Neuronal stem cell (in vitro differentiated cells): ENCODE measurements around the gene FGFR2.

Source experiments
- DNase-seq: peaks from one replicate; pipeline ENCODE4 v3.0.0-alpha.2; 2013; ENCODE audit warnings: low spot score
- H2AFZ ChIP-seq: one replicate; pipeline ENCODE4 v1.6.1; 2013; ENCODE audit warnings: mild to moderate bottlenecking, low read length, inconsistent platforms
- H2AK5ac ChIP-seq: 2 replicates; pipeline ENCODE4 v1.6.1; 2013; ENCODE audit warnings: low read depth, mild to moderate bottlenecking, inconsistent platforms, low read length, moderate library complexity, mixed read lengths
- H2BK120ac ChIP-seq: 2 replicates; pipeline ENCODE4 v1.6.1; 2013; ENCODE audit warnings: low read depth, mild to moderate bottlenecking, inconsistent platforms, low read length, moderate library complexity, mixed read lengths
- H2BK12ac ChIP-seq: one replicate; pipeline ENCODE4 v1.6.1; 2013; ENCODE audit warnings: low read length, inconsistent platforms
- H2BK15ac ChIP-seq: 2 replicates; pipeline ENCODE4 v1.6.1; 2013; ENCODE audit warnings: mild to moderate bottlenecking, low read length, inconsistent platforms, mixed read lengths
- H2BK5ac ChIP-seq: one replicate; pipeline ENCODE4 v1.6.1; 2013; ENCODE audit warnings: inconsistent platforms, mild to moderate bottlenecking, low read length, moderate library complexity
- H3K14ac ChIP-seq: one replicate; pipeline ENCODE4 v1.6.1; 2013; ENCODE audit warnings: low read length, inconsistent platforms
- H3K18ac ChIP-seq: 2 replicates; pipeline ENCODE4 v1.6.1; 2013; ENCODE audit warnings: low read length, inconsistent platforms
- H3K23ac ChIP-seq: 2 replicates; pipeline ENCODE4 v1.6.1; 2013; ENCODE audit warnings: low read depth, mild to moderate bottlenecking, mixed read lengths, low read length, inconsistent platforms; ENCODE audit not compliant: poor library complexity
- H3K27ac ChIP-seq: replicated peaks from 3 replicates; pipeline ENCODE4 v1.5.1; 2013; ENCODE audit warnings: low read length, inconsistent platforms
- H3K27me3 ChIP-seq, 3 experiments: 2 replicates each; pipeline ENCODE4 v1.6.1; 2013; ENCODE audit warnings: low read length in 3 of 3, mild to moderate bottlenecking in 2 of 3, inconsistent platforms in 1 of 3, low read depth in 1 of 3, mixed read lengths in 1 of 3, moderate library complexity in 1 of 3; ENCODE audit not compliant: control insufficient read depth in 3 of 3, insufficient read depth in 3 of 3
- H3K36me3 ChIP-seq, 2 donors: replicated peaks in 1 of 2; 2 replicates each; pipeline ENCODE4 v1.6.1; 2013; ENCODE audit warnings: low read length in 2 of 2; ENCODE audit not compliant: control insufficient read depth in 2 of 2, insufficient read depth in 2 of 2
- H3K4ac ChIP-seq: 2 replicates; pipeline ENCODE4 v1.6.1; 2013; ENCODE audit warnings: inconsistent platforms, mild to moderate bottlenecking, low read length, moderate library complexity
- H3K4me1 ChIP-seq, 2 donors: 1 replicate in 1 of 2; 2 replicates in 1 of 2; pipeline ENCODE4 v1.6.1; 2013; ENCODE audit warnings: low read length in 2 of 2, low read depth in 1 of 2; ENCODE audit not compliant: control insufficient read depth in 2 of 2, insufficient read depth in 1 of 2
- H3K4me2 ChIP-seq: one replicate; pipeline ENCODE4 v1.6.1; 2013; ENCODE audit warnings: mild to moderate bottlenecking, low read length, inconsistent platforms; ENCODE audit not compliant: insufficient read depth, poor library complexity, severe bottlenecking
- H3K4me3 ChIP-seq, 2 donors: 2 replicates each; pipeline ENCODE4 v1.5.1; 2013; ENCODE audit warnings: low read length in 2 of 2, mild to moderate bottlenecking in 2 of 2, inconsistent platforms in 1 of 2, moderate library complexity in 1 of 2
- H3K79me1 ChIP-seq: one replicate; pipeline ENCODE4 v1.6.1; 2013; ENCODE audit warnings: low read depth, mild to moderate bottlenecking, inconsistent platforms, low read length, moderate library complexity
- H3K9ac ChIP-seq: one replicate; pipeline ENCODE4 v1.6.1; 2013; ENCODE audit warnings: mild to moderate bottlenecking, low read depth, low read length, inconsistent platforms; ENCODE audit not compliant: poor library complexity
- H3K9me3 ChIP-seq, 2 donors: replicated peaks in 1 of 2; 2 replicates each; pipeline versions ENCODE3 to v1.6.1; 2013; ENCODE audit warnings: low read length in 2 of 2, mild to moderate bottlenecking in 2 of 2, inconsistent platforms in 1 of 2, low read depth in 1 of 2, mixed read lengths in 1 of 2, moderate library complexity in 1 of 2; ENCODE audit not compliant: control insufficient read depth in 2 of 2, insufficient read depth in 1 of 2
- H4K8ac ChIP-seq: one replicate; pipeline ENCODE4 v1.6.1; 2013; ENCODE audit warnings: low read depth, mild to moderate bottlenecking, inconsistent platforms, low read length, moderate library complexity
- H4K91ac ChIP-seq: one replicate; pipeline ENCODE4 v1.6.1; 2013; ENCODE audit warnings: low read length, low read depth, mild to moderate bottlenecking, inconsistent platforms; ENCODE audit not compliant: poor library complexity
- WGBS, 2 donors: extraction: QIAGEN DNeasy Blood & Tissue Kit; methylation state at CpG; one replicate each; pipeline ENCODE4 v1.1.7; 2013; ENCODE audit warnings: missing lambda C conversion rate in 2 of 2, mixed read lengths in 1 of 2; ENCODE audit not compliant: insufficient read length in 2 of 2, insufficient replicate concordance in 1 of 2; ENCODE audit errors: extremely low coverage in 2 of 2; 5-methylcytosine and 5-hydroxymethylcytosine counted together

The FGFR2 gene

DNA sequence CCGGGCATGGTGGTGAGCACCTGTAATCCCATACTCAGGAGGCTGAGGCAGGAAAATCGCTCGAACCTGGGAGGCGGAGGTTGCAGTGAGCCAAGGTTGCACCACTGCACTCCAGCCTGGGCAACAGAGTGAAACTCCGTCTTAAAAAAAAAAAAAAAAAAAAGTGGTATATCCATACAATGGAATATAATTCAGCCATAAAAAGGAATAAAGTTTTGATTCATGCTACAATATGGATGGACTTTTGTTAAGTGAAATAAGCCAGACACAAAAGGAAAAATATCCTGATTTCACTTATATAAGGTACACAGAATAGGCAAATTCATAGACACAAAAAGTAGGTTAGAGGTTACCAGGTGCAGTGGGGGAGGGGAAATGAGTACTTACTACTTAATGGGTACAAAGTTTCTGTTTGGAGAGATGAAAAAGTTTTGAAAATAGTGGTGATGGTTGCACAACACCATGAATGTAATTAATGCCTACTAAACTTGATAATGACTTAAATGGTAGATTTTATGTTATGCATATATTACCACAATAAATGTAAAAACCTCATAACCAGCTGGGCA, 53.9 kb downstream of the FGFR2 start:
- H3K27me3 ChIP-seq = no peaks in the 10 kb centered on the region
- no peak overlapping the region for H3K14ac ChIP-seq
- no peak overlapping the region for H3K23ac ChIP-seq
- H3K9ac ChIP-seq = no peak overlapping the region
- no peak overlapping the region for H2BK5ac ChIP-seq
- DNase-seq = no peak
- H4K91ac ChIP-seq = no peak overlapping the region
- peaks cover 1 to 3% of the 10 kb centered on the region in 2 donors for H3K36me3 ChIP-seq
- no peak overlapping the region for H3K4me2 ChIP-seq
- H2AFZ ChIP-seq = no peak overlapping the region
- no peak overlapping the region for H3K27ac ChIP-seq
- H3K4ac ChIP-seq = no peak overlapping the region
- WGBS, 2 donors = no CpG with 5 or more reads among the region's 5 CpGs
- H4K8ac ChIP-seq = no peak overlapping the region
- H3K4me1 ChIP-seq = peaks cover 0 to 5% of the 10 kb centered on the region in 2 donors
- H2BK15ac ChIP-seq = no peak overlapping the region
- no peak overlapping the region for H2BK12ac ChIP-seq
- H3K18ac ChIP-seq = no peak overlapping the region
- no peak overlapping the region for H2AK5ac ChIP-seq
- H2BK120ac ChIP-seq = no peak overlapping the region
- no peaks in the 10 kb centered on the region for H3K79me1 ChIP-seq
- H3K9me3 ChIP-seq = peaks cover 3 to 4% of the 10 kb centered on the region in 2 donors
- H3K4me3 ChIP-seq = no peak overlapping the region

DNA sequence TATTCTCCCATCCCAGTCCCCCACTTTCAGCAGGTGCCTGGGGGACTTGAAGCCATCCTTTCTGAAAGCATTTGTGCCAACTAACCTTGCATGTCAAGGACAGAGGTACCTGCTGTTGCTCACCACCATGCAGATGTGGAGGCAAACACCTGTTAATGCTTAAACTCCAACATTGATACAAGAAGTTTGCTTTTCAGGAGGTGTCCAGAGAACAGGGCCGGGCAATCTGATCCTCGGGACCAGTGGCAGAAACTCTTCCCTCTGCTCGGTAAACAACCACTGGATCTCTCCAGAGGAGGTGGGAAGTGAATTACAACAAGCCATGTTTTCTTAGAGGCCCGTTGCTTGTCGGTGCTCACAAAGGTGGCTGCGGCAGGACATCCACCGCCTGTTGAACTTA, 54.7 kb downstream of the FGFR2 start:
- H3K79me1 ChIP-seq = no peaks in the 10 kb centered on the region
- H3K27ac ChIP-seq = no peak overlapping the region
- no peak overlapping the region for H2BK120ac ChIP-seq
- no peak overlapping the region for H3K18ac ChIP-seq
- H3K4me3 ChIP-seq = no peak overlapping the region
- H3K4ac ChIP-seq = no peak overlapping the region
- H2AFZ ChIP-seq = no peak overlapping the region
- no peak overlapping the region for H2BK5ac ChIP-seq
- H3K4me1 ChIP-seq = peaks cover 0 to 5% of the 10 kb centered on the region in 2 donors
- no peak overlapping the region for H3K4me2 ChIP-seq
- no peak for DNase-seq
- no peak overlapping the region for H3K14ac ChIP-seq
- no peak overlapping the region for H2BK15ac ChIP-seq
- H3K9ac ChIP-seq = no peak overlapping the region
- H3K27me3 ChIP-seq = no peaks in the 10 kb centered on the region
- peaks cover 1 to 3% of the 10 kb centered on the region in 2 donors for H3K36me3 ChIP-seq
- no peak overlapping the region for H3K23ac ChIP-seq
- no peak overlapping the region for H2AK5ac ChIP-seq
- WGBS, 2 donors = no CpG with 5 or more reads among the region's 7 CpGs
- peaks cover 0 to 4% of the 10 kb centered on the region in 2 donors for H3K9me3 ChIP-seq
- no peak overlapping the region for H4K8ac ChIP-seq
- no peak overlapping the region for H2BK12ac ChIP-seq
- no peak overlapping the region for H4K91ac ChIP-seq

DNA sequence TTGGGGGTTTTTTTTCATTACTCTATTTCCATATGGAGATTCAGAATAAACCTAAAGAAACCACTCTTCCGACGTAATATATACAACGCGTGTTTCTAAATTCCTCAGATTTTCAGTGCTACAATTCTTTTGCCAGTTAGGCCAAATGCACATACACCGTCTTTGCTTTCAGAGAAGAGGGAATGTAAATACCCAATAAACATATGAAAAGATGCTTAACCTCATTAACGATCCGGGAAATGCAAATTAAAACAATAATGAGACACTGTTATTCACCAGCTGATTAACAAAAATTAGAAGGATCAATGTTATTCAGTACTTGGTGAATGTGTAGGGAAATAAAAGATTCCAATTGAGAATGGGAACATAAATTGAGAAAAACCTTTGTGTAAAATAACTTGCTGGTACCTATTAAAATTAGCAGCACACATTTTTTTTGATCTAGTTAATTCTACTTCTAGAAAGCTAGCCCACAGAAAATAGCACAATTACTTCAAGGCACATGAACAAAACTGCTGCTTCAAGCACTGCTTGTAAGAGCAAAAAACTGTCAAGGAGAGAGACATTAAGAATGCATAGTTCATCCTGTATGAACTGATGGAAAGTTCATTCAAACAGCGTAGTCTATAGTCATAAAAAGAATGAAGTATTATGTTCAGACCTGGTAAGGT, 56.7 kb downstream of the FGFR2 start:
- Histone ChIP-seq H3K4ac (no peak overlapping the region), H3K18ac (no peak overlapping the region), H3K79me1 (no peaks in the 10 kb centered on the region), H3K36me3 (peaks cover 1 to 18% of the 10 kb centered on the region in 2 donors), H3K23ac (no peak overlapping the region), H3K4me3 (no peak overlapping the region), H2BK12ac (no peak overlapping the region), H2AFZ (no peak overlapping the region), H3K14ac (no peak overlapping the region), H4K91ac (no peak overlapping the region), H3K27me3 (no peaks in the 10 kb centered on the region), H2AK5ac (no peak overlapping the region), H3K4me1 (peaks cover under 1 to 5% of the 10 kb centered on the region in 2 donors), H3K9ac (no peak overlapping the region), H2BK15ac (no peak overlapping the region), H3K4me2 (no peak overlapping the region), H2BK5ac (no peak overlapping the region), H3K9me3 (peaks cover 0 to 4% of the 10 kb centered on the region in 2 donors), H4K8ac (no peak overlapping the region), H3K27ac (no peak overlapping the region), H2BK120ac (no peak overlapping the region)
- no CpG with 5 or more reads among the region's 8 CpGs for WGBS, 2 donors
- no peak for DNase-seq

DNA sequence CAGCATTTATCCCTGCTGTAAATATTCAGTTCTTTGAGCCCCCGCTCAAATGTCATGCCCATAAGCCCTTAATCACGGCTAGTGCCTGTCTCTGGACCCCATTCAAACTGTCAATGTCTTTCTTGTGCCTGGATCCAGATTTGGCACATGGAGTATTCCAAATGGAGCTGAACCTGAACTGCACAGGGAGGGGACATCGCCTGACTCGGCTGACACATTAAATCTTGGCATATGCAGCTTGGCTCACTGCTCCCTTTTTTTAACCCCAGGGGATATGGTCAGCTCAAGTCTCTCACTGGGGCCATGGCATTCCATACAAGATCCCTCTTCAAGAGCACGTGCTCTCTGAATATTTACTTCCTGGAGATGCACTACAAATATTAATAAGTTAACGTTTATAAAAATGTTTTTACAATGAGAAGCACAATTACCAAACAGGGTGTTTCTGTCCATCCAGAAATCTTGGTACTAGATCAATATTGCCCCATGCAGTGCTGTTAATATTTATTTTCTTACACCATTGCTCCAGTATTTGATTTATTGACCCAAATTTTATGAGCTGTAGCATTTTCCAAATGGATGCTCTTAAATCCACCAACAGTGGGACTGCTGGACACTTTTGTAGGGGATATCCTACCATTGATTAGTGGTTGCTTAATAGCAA, 57.4 kb downstream of the FGFR2 start:
- Histone ChIP-seq H3K9ac (no peak overlapping the region), H3K18ac (no peak overlapping the region), H3K4me3 (no peak overlapping the region), H3K79me1 (no peaks in the 10 kb centered on the region), H2BK12ac (no peak overlapping the region), H2AK5ac (no peak overlapping the region), H3K9me3 (peaks cover 0 to 4% of the 10 kb centered on the region in 2 donors), H4K91ac (no peak overlapping the region), H3K27me3 (no peaks in the 10 kb centered on the region), H3K36me3 (peaks cover 1 to 18% of the 10 kb centered on the region in 2 donors), H4K8ac (no peak overlapping the region), H3K27ac (no peak overlapping the region), H2AFZ (no peak overlapping the region), H3K4me1 (peaks cover 4 to 5% of the 10 kb centered on the region in 2 donors), H2BK5ac (no peak overlapping the region), H3K14ac (no peak overlapping the region), H3K23ac (no peak overlapping the region), H2BK120ac (no peak overlapping the region), H2BK15ac (no peak overlapping the region), H3K4me2 (no peak overlapping the region), H3K4ac (no peak overlapping the region)
- no CpG with 5 or more reads among the region's 6 CpGs for WGBS, 2 donors
- DNase-seq = no peak
